GM19035 (cell line): ENCODE measurements around the gene ENPP6.
"Not testable (repeated sequence)": the region's sequence is repeated elsewhere in the genome, so short reads cannot be mapped to it uniquely, and the experiment has no call there.

Experiments
- ATAC-seq: cut with Tn5 transposase; IDR thresholded peaks from one replicate; pipeline ENCODE4 v1.9.1; 2021; ENCODE audit not compliant: unreplicated experiment

The ENPP6 gene

GRCh38 chr4:184066584-184067300 is 150.9 kb downstream of the ENPP6 start:
- no peak for ATAC-seq

GRCh38 chr4:184064877-184065276 is 152.8 kb downstream of the ENPP6 start:
- ATAC-seq: no peak

- ATAC-seq: no peak
Measured at GRCh38 chr4:184062769-184063168, 154.9 kb downstream of the ENPP6 start.

GRCh38 chr4:184061582-184061981 is 156.1 kb downstream of the ENPP6 start:
- ATAC-seq: no peak

GRCh38 chr4:184059099-184059498 is 158.6 kb downstream of the ENPP6 start:
- ATAC-seq: no peak

GRCh38 chr4:184058026-184058425 is 159.6 kb downstream of the ENPP6 start:
- no peak for ATAC-seq

- no peak for ATAC-seq
Measured at GRCh38 chr4:184056877-184057276, 160.8 kb downstream of the ENPP6 start.

GRCh38 chr4:184053434-184053833 is 164.2 kb downstream of the ENPP6 start:
- ATAC-seq: no peak

- no peak for ATAC-seq
Measured at GRCh38 chr4:184052616-184053015, 165.1 kb downstream of the ENPP6 start.

- not testable (repeated sequence) for ATAC-seq
Measured at GRCh38 chr4:184051262-184051661, 166.4 kb downstream of the ENPP6 start.

- ATAC-seq: no peak
Measured at GRCh38 chr4:184046148-184046547, 171.5 kb downstream of the ENPP6 start.

- ATAC-seq: no peak
Measured at GRCh38 chr4:184041156-184041555, 176.5 kb downstream of the ENPP6 start.

GRCh38 chr4:184039963-184040383 is 177.7 kb downstream of the ENPP6 start:
- ATAC-seq: no peak
